ENCODE data around the gene CYP21A2.

DNA sequence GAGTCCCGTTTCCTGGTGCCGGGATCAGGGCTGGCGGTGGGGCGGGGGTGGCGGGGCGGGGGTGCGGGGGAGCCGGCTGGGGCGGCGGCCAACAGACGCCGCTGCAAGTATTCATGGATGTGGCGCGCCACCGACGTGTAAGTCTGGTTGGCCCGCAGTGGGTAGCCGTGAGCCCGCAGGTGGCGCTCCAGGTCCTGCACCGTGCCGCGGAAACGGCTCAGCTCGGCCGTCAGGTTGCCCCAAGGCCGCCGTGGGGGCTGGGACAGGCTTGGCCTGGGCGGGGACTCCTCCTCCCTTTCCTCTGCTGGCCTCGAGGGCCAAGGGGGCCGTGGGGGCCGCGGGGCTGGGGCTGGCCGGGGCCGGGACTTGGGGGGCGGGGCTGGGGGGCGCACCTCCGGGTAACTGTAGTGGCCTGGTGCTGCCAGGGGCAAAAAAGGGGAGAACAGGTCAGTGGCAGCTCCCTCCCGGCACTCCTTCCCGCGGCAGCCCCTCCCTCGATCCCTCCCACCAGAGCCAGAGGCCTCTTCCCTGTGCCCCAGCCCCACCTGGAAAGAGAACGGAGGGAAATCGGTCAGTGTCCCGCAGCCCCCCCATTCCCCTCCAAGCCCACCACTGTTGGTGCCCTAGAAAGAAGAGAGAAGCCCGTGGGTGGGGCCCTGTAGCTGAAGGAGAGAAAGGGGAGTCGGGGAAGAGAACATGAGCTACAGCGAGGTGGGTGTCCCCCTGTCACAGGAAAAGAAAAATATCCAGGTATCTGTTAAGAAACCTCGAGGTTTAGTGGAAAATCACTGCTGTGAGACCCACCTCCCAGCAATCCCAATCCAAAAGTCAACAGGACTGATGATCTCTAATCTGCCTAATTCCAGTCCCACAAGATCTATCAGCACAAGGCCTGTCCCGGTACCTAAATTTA lies 49.6 kb downstream of the CYP21A2 start:
- no peak for TF ChIP-seq POLR2AphosphoS5 (IDR thresholded peaks at IDR 0.05; ENCODE audit: low read depth, low read length)
- TF ChIP-seq, protein P1, sequence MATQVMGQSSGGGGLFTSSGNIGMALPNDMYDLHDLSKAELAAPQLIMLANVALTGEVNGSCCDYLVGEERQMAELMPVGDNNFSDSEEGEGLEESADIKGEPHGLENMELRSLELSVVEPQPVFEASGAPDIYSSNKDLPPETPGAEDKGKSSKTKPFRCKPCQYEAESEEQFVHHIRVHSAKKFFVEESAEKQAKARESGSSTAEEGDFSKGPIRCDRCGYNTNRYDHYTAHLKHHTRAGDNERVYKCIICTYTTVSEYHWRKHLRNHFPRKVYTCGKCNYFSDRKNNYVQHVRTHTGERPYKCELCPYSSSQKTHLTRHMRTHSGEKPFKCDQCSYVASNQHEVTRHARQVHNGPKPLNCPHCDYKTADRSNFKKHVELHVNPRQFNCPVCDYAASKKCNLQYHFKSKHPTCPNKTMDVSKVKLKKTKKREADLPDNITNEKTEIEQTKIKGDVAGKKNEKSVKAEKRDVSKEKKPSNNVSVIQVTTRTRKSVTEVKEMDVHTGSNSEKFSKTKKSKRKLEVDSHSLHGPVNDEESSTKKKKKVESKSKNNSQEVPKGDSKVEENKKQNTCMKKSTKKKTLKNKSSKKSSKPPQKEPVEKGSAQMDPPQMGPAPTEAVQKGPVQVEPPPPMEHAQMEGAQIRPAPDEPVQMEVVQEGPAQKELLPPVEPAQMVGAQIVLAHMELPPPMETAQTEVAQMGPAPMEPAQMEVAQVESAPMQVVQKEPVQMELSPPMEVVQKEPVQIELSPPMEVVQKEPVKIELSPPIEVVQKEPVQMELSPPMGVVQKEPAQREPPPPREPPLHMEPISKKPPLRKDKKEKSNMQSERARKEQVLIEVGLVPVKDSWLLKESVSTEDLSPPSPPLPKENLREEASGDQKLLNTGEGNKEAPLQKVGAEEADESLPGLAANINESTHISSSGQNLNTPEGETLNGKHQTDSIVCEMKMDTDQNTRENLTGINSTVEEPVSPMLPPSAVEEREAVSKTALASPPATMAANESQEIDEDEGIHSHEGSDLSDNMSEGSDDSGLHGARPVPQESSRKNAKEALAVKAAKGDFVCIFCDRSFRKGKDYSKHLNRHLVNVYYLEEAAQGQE (IDR thresholded peaks at IDR 0.05; ENCODE audit: insufficient read depth in 1 of 2, low read depth in 2 of 2, low read length in 2 of 2), result no peak
